Uterus (tissue), 4 donors: Measurements from ENCODE around the gene MRPL38. TPM values are rescaled to one million over a fixed set of nuclear protein-coding genes. Genes with fewer than 3 reads are reported as not detected.

Experiments used
- DNase-seq, 2 donors: peaks; one replicate each; pipeline ENCODE4 v3.0.0-alpha.2; 2019 to 2020
- H3K27ac ChIP-seq, 2 donors: fragments of 200-600 bp; sonication (generic); 1 replicate in 1 of 2; 2 replicates in 1 of 2; pipeline ENCODE4 v1.5.1; 2016 to 2018
- H3K27me3 ChIP-seq, 2 donors: fragments of 200-600 bp; sonication (generic); one replicate each; pipeline ENCODE4 v1.5.1; 2018 to 2019; ENCODE audit warnings: control low read depth in 1 of 2
- H3K36me3 ChIP-seq, 2 donors: fragments of 200-600 bp; sonication (generic); one replicate each; pipeline ENCODE4 v1.5.1; 2019; ENCODE audit warnings: control low read depth in 1 of 2
- H3K4me1 ChIP-seq, 2 donors: fragments of 200-600 bp; sonication (generic); one replicate each; pipeline ENCODE4 v1.5.1; 2018 to 2019; ENCODE audit warnings: control low read depth in 1 of 2
- H3K4me3 ChIP-seq, 2 donors: fragments of 200-600 bp; sonication (generic); 1 replicate in 1 of 2; 2 replicates in 1 of 2; pipeline ENCODE4 v1.5.1; 2018 to 2019; ENCODE audit warnings: mild to moderate bottlenecking in 1 of 2
- H3K9me3 ChIP-seq, 2 donors: fragments of 200-600 bp; sonication (generic); one replicate each; pipeline ENCODE4 v1.5.1; 2019; ENCODE audit warnings: control low read depth in 1 of 2
- POLR2A ChIP-seq, 2 donors: fragments of 450-650 bp; IDR thresholded peaks; one replicate each; pipeline ENCODE4 v1.6.1; 2016; ENCODE audit warnings: antibody characterized with exemption in 2 of 2, mild to moderate bottlenecking in 1 of 2, moderate library complexity in 1 of 2
- intact Hi-C: fragments of 100-400 bp; cut with DNase I; formaldehyde crosslinking; loops from one replicate; pipeline ENCODE4 v1.15.1; 2023; ENCODE audit warnings: low total_unique reads
- total RNA-seq, 4 donors: library from RNA; depleted of rRNA in 3 of 4; stranded (reverse); fragments of >200 nt in 3 of 4; gene quantifications; one replicate each; pipeline versions ENCODE4 v1.1.0 to v1.2.4, GENCODE V29; 2014 to 2023
- TF ChIP-seq, protein P1 (sequence below), 4 experiments: fragments of 200-600 bp in 2 of 4; fragments of 450-650 bp in 2 of 4; sonication (generic) in 2 of 4; IDR thresholded peaks; one replicate each; pipeline ENCODE4 v1.5.1; 2016 to 2019; ENCODE audit warnings: antibody characterized with exemption in 4 of 4, mild to moderate bottlenecking in 2 of 4, moderate library complexity in 1 of 4
- donor health status: DM: yes; HTN: yes; CAD: no.

MRPL38 gene
- total RNA-seq, 4 donors from 2014 or later, result 32.3 to 99.8 (median 47.8) TPM

DNA sequence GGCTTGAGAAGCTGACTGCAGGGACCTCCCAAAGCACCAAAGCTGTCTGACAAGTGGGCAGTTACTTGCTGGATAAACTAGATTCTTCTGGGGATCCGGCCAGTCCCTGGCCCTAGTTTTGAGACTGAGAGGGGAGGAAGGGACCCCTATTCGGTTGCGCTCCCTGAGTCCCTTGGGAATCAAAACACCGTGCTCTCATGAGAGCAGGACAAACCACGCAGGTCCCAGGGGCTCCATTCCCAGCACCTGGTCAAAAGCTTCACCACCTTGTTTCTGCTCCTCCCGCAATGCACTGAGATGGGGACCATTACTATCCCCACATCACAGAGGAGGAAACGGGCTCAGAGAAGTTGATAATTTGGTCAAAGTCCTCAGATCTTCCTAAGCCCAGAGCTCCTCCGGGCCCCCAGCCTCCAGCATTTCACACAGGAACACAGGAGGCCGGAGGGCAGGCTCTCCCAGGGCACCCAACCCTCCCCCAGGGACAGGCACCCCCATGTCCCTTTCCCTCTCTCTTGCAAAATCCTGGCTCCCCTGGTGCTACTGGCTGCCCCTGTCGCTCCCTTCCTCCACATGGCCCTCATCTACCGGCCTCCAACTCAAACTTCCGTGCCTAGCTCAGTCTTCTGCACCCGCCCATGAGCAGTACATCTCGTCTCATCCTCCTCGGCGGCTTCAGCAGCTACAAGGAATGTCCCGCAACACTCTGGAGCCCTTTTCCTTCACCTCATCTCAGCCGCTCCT lies 11.2 kb downstream of the MRPL38 start:
- Histone ChIP-seq H3K4me1 (peaks cover 0 to 13% of the 10 kb centered on the region in 2 donors), H3K4me3 (no peak overlapping the region), H3K27me3 (no peaks in the 10 kb centered on the region), H3K36me3 (no peaks in the 10 kb centered on the region), H3K27ac (no peak overlapping the region), H3K9me3 (no peaks in the 10 kb centered on the region)
- intact Hi-C loops, result loop anchor here (10.0 kb wide), 1 partner anchor 49 kb away; the partner anchor contains the start of gene UNC13D
- no peak for DNase-seq
- TF ChIP-seq, protein P1, sequence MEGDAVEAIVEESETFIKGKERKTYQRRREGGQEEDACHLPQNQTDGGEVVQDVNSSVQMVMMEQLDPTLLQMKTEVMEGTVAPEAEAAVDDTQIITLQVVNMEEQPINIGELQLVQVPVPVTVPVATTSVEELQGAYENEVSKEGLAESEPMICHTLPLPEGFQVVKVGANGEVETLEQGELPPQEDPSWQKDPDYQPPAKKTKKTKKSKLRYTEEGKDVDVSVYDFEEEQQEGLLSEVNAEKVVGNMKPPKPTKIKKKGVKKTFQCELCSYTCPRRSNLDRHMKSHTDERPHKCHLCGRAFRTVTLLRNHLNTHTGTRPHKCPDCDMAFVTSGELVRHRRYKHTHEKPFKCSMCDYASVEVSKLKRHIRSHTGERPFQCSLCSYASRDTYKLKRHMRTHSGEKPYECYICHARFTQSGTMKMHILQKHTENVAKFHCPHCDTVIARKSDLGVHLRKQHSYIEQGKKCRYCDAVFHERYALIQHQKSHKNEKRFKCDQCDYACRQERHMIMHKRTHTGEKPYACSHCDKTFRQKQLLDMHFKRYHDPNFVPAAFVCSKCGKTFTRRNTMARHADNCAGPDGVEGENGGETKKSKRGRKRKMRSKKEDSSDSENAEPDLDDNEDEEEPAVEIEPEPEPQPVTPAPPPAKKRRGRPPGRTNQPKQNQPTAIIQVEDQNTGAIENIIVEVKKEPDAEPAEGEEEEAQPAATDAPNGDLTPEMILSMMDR (IDR thresholded peaks at IDR 0.05), result no peak
- no peak for TF ChIP-seq POLR2A (IDR thresholded peaks at IDR 0.05)

DNA sequence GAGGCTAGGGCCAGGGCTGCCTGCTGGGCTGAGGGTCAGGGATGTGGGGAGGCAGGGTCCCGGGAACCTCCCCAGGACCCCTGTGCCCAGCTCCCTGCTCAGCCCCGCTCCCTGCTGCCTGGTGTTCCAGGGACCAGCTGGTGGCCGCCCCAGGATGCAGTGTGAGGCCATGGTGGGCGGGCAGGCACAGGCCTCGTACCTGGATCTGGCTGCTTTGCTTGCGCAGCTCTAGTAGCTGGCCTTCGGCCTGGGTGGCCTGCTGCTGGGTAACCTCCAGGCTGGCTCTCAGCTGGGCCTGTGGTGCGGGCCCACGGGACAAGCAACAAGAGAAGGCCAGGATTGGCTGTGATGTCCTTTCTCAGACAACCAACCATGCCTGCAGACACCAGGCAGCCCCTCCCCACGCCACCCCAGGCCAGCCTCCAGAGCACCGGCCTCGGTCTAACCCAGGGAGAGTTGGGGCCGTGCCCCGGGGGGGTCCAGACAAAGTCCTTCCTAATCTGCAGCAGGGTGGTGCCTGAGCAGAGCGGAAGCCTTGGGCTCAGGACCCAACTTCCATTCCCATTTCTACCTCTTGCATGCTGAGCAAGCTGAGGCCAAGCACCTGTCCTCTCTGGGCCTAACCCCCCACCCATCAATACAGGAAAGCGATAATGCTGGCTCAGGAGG lies 12.0 kb downstream of the MRPL38 start:
- H3K27ac ChIP-seq, result no peak overlapping the region
- intact Hi-C loops, result loop anchor here (10.0 kb wide), 1 partner anchor 48 kb away; the partner anchor contains the start of gene UNC13D
- H3K4me3 ChIP-seq, result no peak overlapping the region
- TF ChIP-seq, protein P1 (IDR thresholded peaks at IDR 0.05), result no peak
- TF ChIP-seq POLR2A (IDR thresholded peaks at IDR 0.05), result no peak
- H3K36me3 ChIP-seq, result no peaks in the 10 kb centered on the region
- no peaks in the 10 kb centered on the region for H3K27me3 ChIP-seq
- no peaks in the 10 kb centered on the region for H3K9me3 ChIP-seq
- peaks cover 0 to 13% of the 10 kb centered on the region in 2 donors for H3K4me1 ChIP-seq
- no peak for DNase-seq

DNA sequence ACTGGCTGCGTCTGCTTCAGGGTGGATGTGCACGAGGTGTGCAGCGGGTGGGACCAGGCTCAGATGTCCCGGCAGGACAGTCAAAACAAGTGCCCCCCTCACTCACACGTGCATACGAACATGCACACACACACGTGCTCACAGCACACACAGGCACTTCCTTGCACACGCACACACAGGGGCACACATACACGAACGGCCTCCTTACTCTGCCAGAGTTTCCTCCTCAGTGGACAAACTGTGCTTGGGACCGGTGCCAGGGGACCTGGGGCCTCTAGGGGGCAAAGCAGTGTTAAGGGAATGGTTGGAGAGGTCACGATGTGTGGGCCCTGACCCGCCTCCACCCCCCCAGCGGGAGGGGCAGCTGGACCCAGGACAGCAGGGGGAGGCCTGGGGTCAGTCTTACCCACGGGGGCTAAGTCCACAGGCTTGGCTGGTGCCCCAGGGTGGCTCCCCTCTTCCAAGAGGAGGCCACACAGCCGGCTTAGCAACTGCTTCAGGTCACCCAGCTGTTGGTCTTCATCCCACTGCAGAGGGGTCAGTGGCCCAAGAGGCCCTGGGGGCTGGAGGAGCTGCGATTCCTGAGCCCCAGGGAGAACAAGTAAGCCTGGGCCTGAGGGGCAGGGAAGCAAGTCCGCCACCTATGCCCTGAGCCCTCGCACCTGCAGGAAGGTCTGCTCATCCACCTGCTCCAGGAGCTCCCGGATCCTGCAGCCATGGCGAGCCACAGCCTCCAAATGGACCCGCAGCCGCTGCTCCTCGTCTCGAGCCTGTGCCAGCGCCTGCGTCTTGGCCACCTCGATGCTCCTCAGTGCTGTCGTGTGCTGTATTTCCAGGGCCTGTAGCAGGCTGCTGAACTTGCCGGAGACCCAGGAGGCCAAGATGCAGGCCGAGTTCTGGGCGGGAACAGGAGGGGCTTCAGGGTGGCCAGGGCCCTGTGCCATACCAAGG lies 12.8 kb downstream of the MRPL38 start:
- DNase-seq, result no peak
- Histone ChIP-seq H3K27ac (no peak overlapping the region), H3K36me3 (no peaks in the 10 kb centered on the region), H3K27me3 (no peaks in the 10 kb centered on the region), H3K9me3 (no peaks in the 10 kb centered on the region), H3K4me3 (no peak overlapping the region), H3K4me1 (peaks cover 0 to 13% of the 10 kb centered on the region in 2 donors)
- TF ChIP-seq, protein P1 (IDR thresholded peaks at IDR 0.05), result no peak
- TF ChIP-seq POLR2A (IDR thresholded peaks at IDR 0.05), result no peak
- intact Hi-C loops, result loop anchor here (10.0 kb wide), 1 partner anchor 47 kb away; the partner anchor contains the start of gene UNC13D

DNA sequence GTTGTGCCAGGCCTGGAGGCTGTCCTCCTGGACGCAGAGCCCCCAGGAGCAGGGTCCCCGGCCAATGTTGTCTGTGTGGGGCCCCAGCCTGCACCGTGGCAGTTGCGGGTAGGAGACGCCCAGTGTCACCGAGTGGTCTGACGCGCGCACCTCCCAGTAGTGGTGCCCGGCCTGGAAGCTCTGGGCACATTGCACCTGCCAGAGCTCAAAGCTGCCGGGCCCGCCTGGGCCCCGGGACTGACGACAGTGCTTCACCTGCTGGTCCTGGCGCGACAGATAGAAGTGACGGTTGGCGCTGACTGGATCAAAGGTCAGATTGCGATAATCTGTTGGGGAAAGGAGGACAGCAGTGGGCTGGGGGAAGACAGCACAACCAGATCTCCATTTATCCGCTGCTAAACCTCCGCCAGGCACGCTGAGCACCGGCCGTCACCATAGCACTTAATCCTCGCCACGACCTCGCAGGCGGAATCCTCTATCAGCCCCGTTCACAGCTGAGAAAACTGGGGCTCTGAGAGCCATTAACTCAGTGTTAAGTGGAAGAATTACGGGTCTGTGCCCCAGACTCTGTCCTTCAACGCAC lies 13.6 kb downstream of the MRPL38 start:
- H3K27ac ChIP-seq, result no peak overlapping the region
- intact Hi-C loops, result loop anchor here (10.0 kb wide), 1 partner anchor 46 kb away; the partner anchor contains the start of gene UNC13D
- H3K4me1 ChIP-seq, result peaks cover 0 to 13% of the 10 kb centered on the region in 2 donors
- no peaks in the 10 kb centered on the region for H3K9me3 ChIP-seq
- TF ChIP-seq, protein P1 (IDR thresholded peaks at IDR 0.05), result no peak
- TF ChIP-seq POLR2A (IDR thresholded peaks at IDR 0.05), result no peak
- H3K36me3 ChIP-seq, result no peaks in the 10 kb centered on the region
- H3K27me3 ChIP-seq, result no peaks in the 10 kb centered on the region
- DNase-seq, result no peak
- no peak overlapping the region for H3K4me3 ChIP-seq
